Urinary bladder (tissue), 4 donors: ENCODE data around the gene KCNJ15. TPM values are rescaled to one million over a fixed set of nuclear protein-coding genes. Genes with fewer than 3 reads are reported as not detected.

Experiments
- DNase-seq: peaks from one replicate; pipeline ENCODE4 v3.0.0-alpha.2; 2015; ENCODE audit errors: extremely low spot score
- H3K27ac ChIP-seq: one replicate; pipeline ENCODE4 v1.5.1; 2013; ENCODE audit warnings: low read depth, mild to moderate bottlenecking, moderate library complexity
- H3K36me3 ChIP-seq: one replicate; pipeline ENCODE4 v1.6.1; 2013; ENCODE audit warnings: mild to moderate bottlenecking, moderate library complexity; ENCODE audit not compliant: insufficient read depth
- H3K4me1 ChIP-seq: one replicate; pipeline ENCODE4 v1.6.1; 2013; ENCODE audit warnings: mild to moderate bottlenecking, moderate library complexity; ENCODE audit not compliant: insufficient read depth
- H3K4me3 ChIP-seq: one replicate; pipeline ENCODE4 v1.5.1; 2013; ENCODE audit warnings: low read depth, low read length
- WGBS: extraction: QIAGEN DNeasy Blood & Tissue Kit; methylation state at CpG from one replicate; pipeline ENCODE4 v1.1.7; 2013; 5-methylcytosine and 5-hydroxymethylcytosine counted together
- polyA plus RNA-seq: library from polyadenylated mRNA; stranded (reverse); fragments of 200-250 nt; gene quantifications from one replicate; pipeline ENCODE4 v1.2.3, GENCODE V29; 2013
- total RNA-seq: library from RNA; depleted of rRNA; stranded (reverse); fragments of >200 nt; gene quantifications from one replicate; pipeline ENCODE4 v1.2.3, GENCODE V29; 2014
- donor health status: healthy with polysubstance abuse.
- donor health status: healthy.

The KCNJ15 gene
- total and polyA plus RNA-seq, 2 donors = 6.4 to 11.4 TPM

GRCh38 chr21:38249696-38250278 lies 7.0 kb upstream of the KCNJ15 start:
- H3K4me1 ChIP-seq = no peaks in the 10 kb centered on the region
- no peak for DNase-seq
- H3K36me3 ChIP-seq = no peaks in the 10 kb centered on the region
- no peak overlapping the region for H3K27ac ChIP-seq
- no peak overlapping the region for H3K4me3 ChIP-seq
- WGBS = 80% methylated on average over 3 of the region's 3 CpGs

GRCh38 chr21:38250991-38251418 lies 5.8 kb upstream of the KCNJ15 start:
- WGBS = 80% methylated on average over 7 of the region's 7 CpGs
- no peaks in the 10 kb centered on the region for H3K36me3 ChIP-seq
- no peak overlapping the region for H3K27ac ChIP-seq
- H3K4me3 ChIP-seq = no peak overlapping the region
- DNase-seq = no peak
- H3K4me1 ChIP-seq = no peaks in the 10 kb centered on the region

GRCh38 chr21:38254970-38255369 lies 1.8 kb upstream of the KCNJ15 start:
- 61% methylated on average over 3 of the region's 3 CpGs for WGBS
- Histone ChIP-seq H3K4me3 (no peak overlapping the region), H3K36me3 (no peaks in the 10 kb centered on the region), H3K4me1 (no peaks in the 10 kb centered on the region), H3K27ac (no peak overlapping the region)
- DNase-seq = no peak

GRCh38 chr21:38255571-38256117 lies 1.1 kb upstream of the KCNJ15 start:
- Histone ChIP-seq H3K4me3 (no peak overlapping the region), H3K27ac (no peak overlapping the region), H3K36me3 (no peaks in the 10 kb centered on the region), H3K4me1 (no peaks in the 10 kb centered on the region)
- 76% methylated on average over 9 of the region's 9 CpGs for WGBS
- no peak for DNase-seq

GRCh38 chr21:38257667-38258066 lies 876 bp downstream of the KCNJ15 start:
- DNase-seq = no peak
- H3K4me1 ChIP-seq = no peaks in the 10 kb centered on the region
- 51% methylated on average over 5 of the region's 5 CpGs for WGBS
- no peak overlapping the region for H3K27ac ChIP-seq
- H3K36me3 ChIP-seq = no peaks in the 10 kb centered on the region
- peak overlapping the region; percentile 15 for H3K4me3 ChIP-seq

GRCh38 chr21:38258521-38259485 lies 2.0 kb downstream of the KCNJ15 start:
- peak overlapping the region; percentile 9 for H3K4me3 ChIP-seq
- DNase-seq = no peak
- no peaks in the 10 kb centered on the region for H3K4me1 ChIP-seq
- no peaks in the 10 kb centered on the region for H3K36me3 ChIP-seq
- no peak overlapping the region for H3K27ac ChIP-seq
- WGBS = 66% methylated on average over 17 of the region's 17 CpGs

- no peak for DNase-seq
- Histone ChIP-seq H3K27ac (no peak overlapping the region), H3K4me3 (no peak overlapping the region), H3K36me3 (no peaks in the 10 kb centered on the region), H3K4me1 (no peaks in the 10 kb centered on the region)
- 83% methylated on average over 2 of the region's 2 CpGs for WGBS
Observed at GRCh38 chr21:38259665-38260064, 2.9 kb downstream of the KCNJ15 start.

- WGBS = 86% methylated on average over 6 of the region's 6 CpGs
- Histone ChIP-seq H3K4me3 (no peak overlapping the region), H3K27ac (no peak overlapping the region), H3K36me3 (no peaks in the 10 kb centered on the region), H3K4me1 (no peaks in the 10 kb centered on the region)
- DNase-seq = no peak
Observed at GRCh38 chr21:38260426-38260825, 3.6 kb downstream of the KCNJ15 start.

GRCh38 chr21:38261851-38262250 lies 5.1 kb downstream of the KCNJ15 start:
- H3K27ac ChIP-seq = no peak overlapping the region
- WGBS = 76% methylated on average over 2 of the region's 2 CpGs
- H3K36me3 ChIP-seq = no peaks in the 10 kb centered on the region
- no peak overlapping the region for H3K4me3 ChIP-seq
- no peaks in the 10 kb centered on the region for H3K4me1 ChIP-seq
- no peak for DNase-seq

GRCh38 chr21:38263493-38263892 lies 6.7 kb downstream of the KCNJ15 start:
- WGBS = 85% methylated on average over 8 of the region's 8 CpGs
- H3K36me3 ChIP-seq = no peaks in the 10 kb centered on the region
- no peak overlapping the region for H3K27ac ChIP-seq
- H3K4me3 ChIP-seq = no peak overlapping the region
- H3K4me1 ChIP-seq = no peaks in the 10 kb centered on the region
- no peak for DNase-seq

GRCh38 chr21:38264571-38264970 lies 7.8 kb downstream of the KCNJ15 start:
- Histone ChIP-seq H3K27ac (no peak overlapping the region), H3K36me3 (no peaks in the 10 kb centered on the region), H3K4me1 (no peaks in the 10 kb centered on the region), H3K4me3 (no peak overlapping the region)
- DNase-seq = no peak
- 81% methylated on average over 3 of the region's 3 CpGs for WGBS

GRCh38 chr21:38265166-38265565 lies 8.4 kb downstream of the KCNJ15 start:
- Histone ChIP-seq H3K4me1 (no peaks in the 10 kb centered on the region), H3K4me3 (no peak overlapping the region), H3K36me3 (no peaks in the 10 kb centered on the region), H3K27ac (no peak overlapping the region)
- 95% methylated on average over 1 of the region's 1 CpG for WGBS
- no peak for DNase-seq

GRCh38 chr21:38266732-38267131 lies 9.9 kb downstream of the KCNJ15 start:
- 94% methylated on average over 2 of the region's 2 CpGs for WGBS
- Histone ChIP-seq H3K4me3 (no peak overlapping the region), H3K36me3 (no peaks in the 10 kb centered on the region), H3K4me1 (no peaks in the 10 kb centered on the region), H3K27ac (no peak overlapping the region)
- DNase-seq = no peak
